Fibroblast of the aortic adventitia (primary cell): ENCODE data around the gene CNTLN. TPM values are rescaled to one million over a fixed set of nuclear protein-coding genes. Genes with fewer than 3 reads are reported as not detected.
"Not testable (repeated sequence)": the region's sequence is repeated elsewhere in the genome, so short reads cannot be mapped to it uniquely, and the experiment has no call there.

Experiments used
- DNase-seq: peaks from one replicate; pipeline ENCODE4 v3.0.0-alpha.2; 2010; ENCODE audit warnings: low read depth
- H3K4me3 ChIP-seq: 2 replicates; pipeline ENCODE4 v1.5.1; 2011; ENCODE audit warnings: low read depth, mild to moderate bottlenecking, control low read depth, low read length, moderate library complexity
- CTCF ChIP-seq: IDR thresholded peaks from 2 replicates; pipeline ENCODE4 v1.5.1; 2011; ENCODE audit warnings: mild to moderate bottlenecking, low read length, control low read depth, inconsistent platforms; ENCODE audit not compliant: insufficient read depth
- total RNA-seq: library from RNA; depleted of rRNA; stranded (reverse); fragments of >200 nt; gene quantifications from 2 replicates; pipeline ENCODE4 v1.2.3, GENCODE V29; 2012; ENCODE audit warnings: low replicate concordance

CNTLN gene
- total RNA-seq, 1 donor, result 27.2 TPM

- no peak overlapping the region for H3K4me3 ChIP-seq
- no peak for DNase-seq
- TF ChIP-seq CTCF, result no peak
Measured at GRCh38 chr9:17509151-17509550, 374.3 kb downstream of the CNTLN start.

GRCh38 chr9:17509701-17510100, 374.9 kb downstream of the CNTLN start:
- no peak overlapping the region for H3K4me3 ChIP-seq
- DNase-seq, result peak; percentile 4
- TF ChIP-seq CTCF, result no peak

GRCh38 chr9:17519761-17520160, 384.9 kb downstream of the CNTLN start:
- TF ChIP-seq CTCF, result no peak
- DNase-seq, result peak; percentile 17
- no peak overlapping the region for H3K4me3 ChIP-seq

GRCh38 chr9:17520268-17521064, 385.6 kb downstream of the CNTLN start:
- TF ChIP-seq CTCF, result no peak
- DNase-seq, result no peak
- no peak overlapping the region for H3K4me3 ChIP-seq

- DNase-seq, result no peak
- H3K4me3 ChIP-seq, result no peak overlapping the region
- no peak for TF ChIP-seq CTCF
Measured at GRCh38 chr9:17521100-17521855, 386.4 kb downstream of the CNTLN start.

- H3K4me3 ChIP-seq, DNase-seq: not testable (repeated sequence)
Measured at GRCh38 chr9:17526726-17527125, 391.9 kb downstream of the CNTLN start.

GRCh38 chr9:17528859-17529258, 394.0 kb downstream of the CNTLN start:
- no peak overlapping the region for H3K4me3 ChIP-seq
- DNase-seq, result peak; percentile 44
- peak; percentile 27 for TF ChIP-seq CTCF
